NCI-H2029 (cell line): ENCODE data around the gene CCDC141.

Source experiments
- DNase-seq: peaks from one replicate; lab custom pipeline; 2025; lab: John Stamatoyannopoulos, UW

Gene CCDC141

GRCh38 chr2:178865146-178865936 is 184.6 kb downstream of the CCDC141 start:
- DNase-seq = no peak

- no peak for DNase-seq
These were observed 185.9 kb downstream of the CCDC141 start for GRCh38 chr2:178863856-178864620.

- DNase-seq = no peak
These were observed 186.6 kb downstream of the CCDC141 start for GRCh38 chr2:178863130-178863855.

GRCh38 chr2:178860551-178860950 is 189.4 kb downstream of the CCDC141 start:
- no peak for DNase-seq

- no peak for DNase-seq
These were observed 190.2 kb downstream of the CCDC141 start for GRCh38 chr2:178859730-178860129.

- DNase-seq = no peak
These were observed 190.9 kb downstream of the CCDC141 start for GRCh38 chr2:178858896-178859625.

- no peak for DNase-seq
These were observed 194.8 kb downstream of the CCDC141 start for GRCh38 chr2:178855151-178855550.

- no peak for DNase-seq
These were observed 201.6 kb downstream of the CCDC141 start for GRCh38 chr2:178848335-178848734.

GRCh38 chr2:178846458-178846802 is 203.5 kb downstream of the CCDC141 start:
- DNase-seq = no peak

GRCh38 chr2:178845566-178846457 is 204.1 kb downstream of the CCDC141 start:
- no peak for DNase-seq

- DNase-seq = no peak
These were observed 205.2 kb downstream of the CCDC141 start for GRCh38 chr2:178844701-178845100.

- DNase-seq = no peak
These were observed 205.7 kb downstream of the CCDC141 start for GRCh38 chr2:178844269-178844668.

GRCh38 chr2:178843697-178844096 is 206.2 kb downstream of the CCDC141 start:
- no peak for DNase-seq

- no peak for DNase-seq
These were observed 213.1 kb downstream of the CCDC141 start for GRCh38 chr2:178836807-178837206.

GRCh38 chr2:178834086-178834485 is 215.9 kb downstream of the CCDC141 start:
- no peak for DNase-seq

- DNase-seq = no peak
These were observed 216.6 kb downstream of the CCDC141 start for GRCh38 chr2:178833382-178833781.

GRCh38 chr2:178830451-178830850 is 219.5 kb downstream of the CCDC141 start:
- DNase-seq = no peak

GRCh38 chr2:178829981-178830380 is 220.0 kb downstream of the CCDC141 start:
- DNase-seq = no peak

- no peak for DNase-seq
These were observed 220.5 kb downstream of the CCDC141 start for GRCh38 chr2:178829299-178829960.

GRCh38 chr2:178828486-178828881 is 221.5 kb downstream of the CCDC141 start:
- DNase-seq = no peak
